BLaER1 (cell line): ENCODE data around the gene CXCR6.

Experiments used
- H3K27ac ChIP-seq: shearing (Covaris generic); formaldehyde crosslinking; 2 replicates; pipeline ENCODE4 v1.8.1; 2022
- H3K27me3 ChIP-seq: shearing (Covaris generic); formaldehyde crosslinking; 2 replicates; pipeline ENCODE4 v1.8.1; 2022
- H3K36me3 ChIP-seq: shearing (Covaris generic); formaldehyde crosslinking; 2 replicates; pipeline ENCODE4 v1.8.1; 2022
- H3K4me1 ChIP-seq: shearing (Covaris generic); formaldehyde crosslinking; 2 replicates; pipeline ENCODE4 v1.8.1; 2022
- H3K4me2 ChIP-seq: shearing (Covaris generic); formaldehyde crosslinking; 2 replicates; pipeline ENCODE4 v1.8.1; 2022
- H3K4me3 ChIP-seq: shearing (Covaris generic); formaldehyde crosslinking; 2 replicates; pipeline ENCODE4 v1.8.1; 2022
- H3K9ac ChIP-seq: shearing (Covaris generic); formaldehyde crosslinking; 2 replicates; pipeline ENCODE4 v1.8.1; 2022
- H3K9me3 ChIP-seq: shearing (Covaris generic); formaldehyde crosslinking; 2 replicates; pipeline ENCODE4 v1.8.1; 2022
- H4K20me1 ChIP-seq: shearing (Covaris generic); formaldehyde crosslinking; 2 replicates; pipeline ENCODE4 v1.8.1; 2022
- Cebpa-rat ChIP-seq: shearing (Covaris generic); IDR thresholded peaks from 2 replicates; pipeline ENCODE4 v1.8.1; 2022

CXCR6 gene

GRCh38 chr3:45954306-45954705 lies 11.0 kb downstream of the CXCR6 start:
- peaks cover 100% of the 10 kb centered on the region for H3K36me3 ChIP-seq
- no peaks in the 10 kb centered on the region for H3K27me3 ChIP-seq
- TF ChIP-seq Cebpa-rat: no peak
- no peak overlapping the region for H3K27ac ChIP-seq
- no peaks in the 10 kb centered on the region for H3K4me1 ChIP-seq
- no peaks in the 10 kb centered on the region for H3K9me3 ChIP-seq
- no peak overlapping the region for H3K4me2 ChIP-seq
- peaks cover 29% of the 10 kb centered on the region for H4K20me1 ChIP-seq
- H3K4me3 ChIP-seq: no peak overlapping the region
- H3K9ac ChIP-seq: no peak overlapping the region

- no peak for TF ChIP-seq Cebpa-rat
- Histone ChIP-seq H3K9me3 (no peaks in the 10 kb centered on the region), H3K36me3 (peaks cover 100% of the 10 kb centered on the region), H3K27ac (no peak overlapping the region), H4K20me1 (peaks cover 30% of the 10 kb centered on the region), H3K27me3 (no peaks in the 10 kb centered on the region), H3K4me3 (no peak overlapping the region), H3K4me2 (no peak overlapping the region), H3K9ac (no peak overlapping the region), H3K4me1 (no peaks in the 10 kb centered on the region)
These were observed 11.9 kb downstream of the CXCR6 start for GRCh38 chr3:45955017-45955647.

- Histone ChIP-seq H3K27me3 (no peaks in the 10 kb centered on the region), H3K4me1 (no peaks in the 10 kb centered on the region), H3K27ac (no peak overlapping the region), H3K36me3 (peaks cover 100% of the 10 kb centered on the region), H3K4me3 (no peak overlapping the region), H4K20me1 (peaks cover 30% of the 10 kb centered on the region), H3K9ac (no peak overlapping the region), H3K9me3 (no peaks in the 10 kb centered on the region), H3K4me2 (no peak overlapping the region)
- TF ChIP-seq Cebpa-rat: no peak
These were observed 12.4 kb downstream of the CXCR6 start for GRCh38 chr3:45955706-45956105.

GRCh38 chr3:45957586-45957985 lies 14.3 kb downstream of the CXCR6 start:
- Histone ChIP-seq H3K36me3 (peaks cover 100% of the 10 kb centered on the region), H3K9me3 (no peaks in the 10 kb centered on the region)

GRCh38 chr3:45958321-45958791 lies 15.1 kb downstream of the CXCR6 start:
- no peaks in the 10 kb centered on the region for H3K9me3 ChIP-seq
- H3K4me3 ChIP-seq: no peak overlapping the region
- H3K4me2 ChIP-seq: no peak overlapping the region
- H3K27ac ChIP-seq: no peak overlapping the region
- H3K27me3 ChIP-seq: no peaks in the 10 kb centered on the region
- peaks cover 100% of the 10 kb centered on the region for H3K36me3 ChIP-seq
- H3K9ac ChIP-seq: no peak overlapping the region
- H3K4me1 ChIP-seq: no peaks in the 10 kb centered on the region
- H4K20me1 ChIP-seq: peaks cover 21% of the 10 kb centered on the region
- no peak for TF ChIP-seq Cebpa-rat

More at GRCh38 chr3:45957586-45957985, 14.3 kb downstream of the CXCR6 start:
- no peaks in the 10 kb centered on the region for H3K27me3 ChIP-seq
- H4K20me1 ChIP-seq: peaks cover 21% of the 10 kb centered on the region
- no peak overlapping the region for H3K4me2 ChIP-seq
- H3K4me3 ChIP-seq: no peak overlapping the region
- no peak overlapping the region for H3K27ac ChIP-seq
- H3K4me1 ChIP-seq: no peaks in the 10 kb centered on the region
- no peak for TF ChIP-seq Cebpa-rat
- H3K9ac ChIP-seq: no peak overlapping the region

- TF ChIP-seq Cebpa-rat: no peak
- Histone ChIP-seq H3K4me2 (no peak overlapping the region), H3K4me3 (no peak overlapping the region), H3K36me3 (peaks cover 100% of the 10 kb centered on the region), H3K9me3 (no peaks in the 10 kb centered on the region), H3K27me3 (no peaks in the 10 kb centered on the region), H4K20me1 (peaks cover 28% of the 10 kb centered on the region), H3K4me1 (no peaks in the 10 kb centered on the region), H3K27ac (no peak overlapping the region), H3K9ac (no peak overlapping the region)
These were observed 15.9 kb downstream of the CXCR6 start for GRCh38 chr3:45959201-45959600.

GRCh38 chr3:45960289-45960688 lies 17.0 kb downstream of the CXCR6 start:
- TF ChIP-seq Cebpa-rat: no peak
- Histone ChIP-seq H3K27ac (no peak overlapping the region), H3K9me3 (no peaks in the 10 kb centered on the region), H3K4me2 (no peak overlapping the region), H4K20me1 (peaks cover 37% of the 10 kb centered on the region), H3K4me1 (no peaks in the 10 kb centered on the region), H3K27me3 (no peaks in the 10 kb centered on the region), H3K36me3 (peaks cover 100% of the 10 kb centered on the region), H3K9ac (no peak overlapping the region), H3K4me3 (no peak overlapping the region)

GRCh38 chr3:45962033-45962432 lies 18.8 kb downstream of the CXCR6 start:
- Histone ChIP-seq H3K27me3 (no peaks in the 10 kb centered on the region), H3K4me2 (no peak overlapping the region), H3K9me3 (no peaks in the 10 kb centered on the region), H3K9ac (no peak overlapping the region), H3K27ac (no peak overlapping the region), H4K20me1 (peaks cover 46% of the 10 kb centered on the region), H3K4me3 (no peak overlapping the region), H3K36me3 (peaks cover 100% of the 10 kb centered on the region), H3K4me1 (no peaks in the 10 kb centered on the region)
- no peak for TF ChIP-seq Cebpa-rat

GRCh38 chr3:45964139-45964538 lies 20.9 kb downstream of the CXCR6 start:
- Histone ChIP-seq H3K9ac (no peak overlapping the region), H3K9me3 (no peaks in the 10 kb centered on the region), H3K4me3 (no peak overlapping the region), H3K36me3 (peaks cover 100% of the 10 kb centered on the region), H3K4me1 (no peaks in the 10 kb centered on the region), H3K4me2 (no peak overlapping the region), H4K20me1 (peaks cover 33% of the 10 kb centered on the region; the same call in 1 of the 2 replicates), H3K27ac (no peak overlapping the region), H3K27me3 (no peaks in the 10 kb centered on the region)
- TF ChIP-seq Cebpa-rat: no peak

GRCh38 chr3:45965253-45965652 lies 22.0 kb downstream of the CXCR6 start:
- peaks cover 100% of the 10 kb centered on the region for H3K36me3 ChIP-seq
- TF ChIP-seq Cebpa-rat: no peak
- H3K27ac ChIP-seq: no peak overlapping the region
- no peak overlapping the region for H3K4me2 ChIP-seq
- H3K9me3 ChIP-seq: no peaks in the 10 kb centered on the region
- H4K20me1 ChIP-seq: peaks cover 31% of the 10 kb centered on the region; the same call in 1 of the 2 replicates
- no peak overlapping the region for H3K4me3 ChIP-seq
- H3K9ac ChIP-seq: no peak overlapping the region
- no peaks in the 10 kb centered on the region for H3K27me3 ChIP-seq
- H3K4me1 ChIP-seq: no peaks in the 10 kb centered on the region
